H1 (cell line): Measurements from ENCODE around the gene KCNK2. TPM values are rescaled to one million over a fixed set of nuclear protein-coding genes. Genes with fewer than 3 reads are reported as not detected.

Source experiments
- CTCF ChIA-PET: fragments of 300-600 bp; sonication (Branson Sonifier 250); formaldehyde crosslinking; loops from one replicate; lab custom pipeline; 2021; ENCODE audit not compliant: partially characterized antibody; lab: Charles Lee
- POLR2A ChIA-PET: fragments of 300-600 bp; sonication (Branson Sonifier 250); formaldehyde crosslinking; loops from one replicate; lab custom pipeline; 2021; ENCODE audit warnings: inconsistent platforms; ENCODE audit not compliant: partially characterized antibody; lab: Charles Lee
- DNase-seq, 2 experiments: peaks; one replicate each; pipeline versions ENCODE4 v3.0.0 to v3.0.0-alpha.2; 2010 to 2022; ENCODE audit warnings: low spot score in 2 of 2, low read depth in 1 of 2, mixed read lengths in 1 of 2
- FAIRE-seq: peaks from 2 replicates; lab custom pipeline; 2011; peaks lifted over from hg19 to GRCh38; lab: Jason Lieb, UNC
- H2AFZ ChIP-seq: 2 replicates; pipeline ENCODE4 v1.8.1; 2012; ENCODE audit warnings: low read length, inconsistent platforms
- H2AK5ac ChIP-seq: 2 replicates; pipeline ENCODE4 v1.6.1; 2013; ENCODE audit warnings: low read depth, low read length
- H2BK120ac ChIP-seq: replicated peaks from 2 replicates; pipeline ENCODE3; 2013; ENCODE audit warnings: low read depth, low read length, inconsistent platforms
- H2BK12ac ChIP-seq: 2 replicates; pipeline ENCODE4 v1.6.1; 2013; ENCODE audit warnings: low read depth, low read length
- H2BK15ac ChIP-seq: 2 replicates; pipeline ENCODE4 v1.6.1; 2013; ENCODE audit warnings: low read length
- H2BK20ac ChIP-seq: 2 replicates; pipeline ENCODE4 v1.6.1; 2013; ENCODE audit warnings: low read length
- H2BK5ac ChIP-seq: 2 replicates; pipeline ENCODE4 v1.6.1; 2013; ENCODE audit warnings: low read depth, low read length
- H3K14ac ChIP-seq: 2 replicates; pipeline ENCODE4 v1.6.1; 2013; ENCODE audit warnings: inconsistent platforms; ENCODE audit not compliant: insufficient read length
- H3K18ac ChIP-seq: 2 replicates; pipeline ENCODE4 v1.6.1; 2013; ENCODE audit warnings: low read length; ENCODE audit errors: extremely low read depth
- H3K23ac ChIP-seq: 2 replicates; pipeline ENCODE4 v1.6.1; 2013; ENCODE audit warnings: inconsistent platforms; ENCODE audit not compliant: insufficient read length
- H3K23me2 ChIP-seq: 2 replicates; pipeline ENCODE4 v1.6.1; 2013; ENCODE audit warnings: low read depth, low read length
- H3K27ac ChIP-seq: 2 replicates; pipeline ENCODE4 v1.6.1; 2011; ENCODE audit warnings: low read depth, low read length, inconsistent platforms
- H3K27me3 ChIP-seq, 4 experiments: replicated peaks in 1 of 4; 1 replicate in 1 of 4; 2 replicates in 3 of 4; pipeline versions ENCODE4 v1.6.1 to v1.8.1; 2011 to 2013; ENCODE audit warnings: low read length in 3 of 4, mild to moderate bottlenecking in 3 of 4, inconsistent platforms in 2 of 4, mixed read lengths in 2 of 4, moderate library complexity in 1 of 4; ENCODE audit not compliant: control insufficient read depth in 3 of 4, insufficient read depth in 3 of 4; ENCODE audit errors: extremely low read depth in 1 of 4
- H3K36me3 ChIP-seq, 4 experiments: 2 replicates each; pipeline versions ENCODE4 v1.6.1 to v1.8.1; 2011 to 2013; ENCODE audit warnings: mild to moderate bottlenecking in 4 of 4, low read length in 3 of 4, moderate library complexity in 2 of 4, control low read depth in 1 of 4, inconsistent platforms in 1 of 4; ENCODE audit not compliant: insufficient read depth in 4 of 4, control insufficient read depth in 2 of 4
- H3K4ac ChIP-seq: replicated peaks from 2 replicates; pipeline ENCODE3; 2013; ENCODE audit warnings: low read length, low read depth, mixed read lengths, inconsistent platforms; ENCODE audit not compliant: insufficient read length
- H3K4me1 ChIP-seq, 4 experiments: replicated peaks in 1 of 4; 1 replicate in 1 of 4; 2 replicates in 3 of 4; pipeline versions ENCODE4 v1.6.1 to v1.8.1; 2011 to 2013; ENCODE audit warnings: low read length in 3 of 4, inconsistent platforms in 2 of 4, mixed read lengths in 1 of 4; ENCODE audit not compliant: insufficient read depth in 4 of 4, control insufficient read depth in 3 of 4
- H3K4me2 ChIP-seq, 2 experiments: 2 replicates each; pipeline versions ENCODE4 v1.6.1 to v1.8.1; 2011 to 2013; ENCODE audit warnings: low read depth in 2 of 2, low read length in 2 of 2, control low read depth in 1 of 2, inconsistent platforms in 1 of 2, mild to moderate bottlenecking in 1 of 2; ENCODE audit not compliant: insufficient read depth in 1 of 2
- H3K4me3 ChIP-seq, 4 experiments: fragments of 200-600, 300-600 bp in 1 of 4; sonication (generic), shearing (Covaris generic), sonication (Bioruptor Twin) in 1 of 4; 2 replicates each; pipeline versions ENCODE4 v1.5.1 to v1.8.1; 2011 to 2016; ENCODE audit warnings: low read length in 4 of 4, low read depth in 3 of 4, control low read depth in 2 of 4, inconsistent platforms in 2 of 4, mild to moderate bottlenecking in 2 of 4, mixed read lengths in 1 of 4, moderate library complexity in 1 of 4; ENCODE audit not compliant: insufficient read depth in 2 of 4; ENCODE audit errors: extremely low read depth in 1 of 4
- H3K56ac ChIP-seq: replicated peaks from 2 replicates; pipeline ENCODE3; 2013; ENCODE audit warnings: low read depth, mild to moderate bottlenecking, mixed read lengths, low read length, inconsistent platforms; ENCODE audit not compliant: insufficient read length
- H3K79me1 ChIP-seq: 2 replicates; pipeline ENCODE4 v1.6.1; 2013; ENCODE audit warnings: low read depth, low read length, control low read depth
- H3K79me2 ChIP-seq, 2 experiments: 2 replicates each; pipeline versions ENCODE4 v1.6.1 to v1.8.1; 2012 to 2013; ENCODE audit warnings: low read length in 2 of 2, mild to moderate bottlenecking in 2 of 2, inconsistent platforms in 1 of 2; ENCODE audit not compliant: insufficient read depth in 2 of 2, control insufficient read depth in 1 of 2
- H3K9ac ChIP-seq, 4 experiments: replicated peaks in 1 of 4; 1 replicate in 1 of 4; 2 replicates in 3 of 4; pipeline versions ENCODE4 v1.6.1 to v1.8.1; 2011 to 2013; ENCODE audit warnings: low read depth in 3 of 4, low read length in 3 of 4, control low read depth in 2 of 4, mild to moderate bottlenecking in 2 of 4, moderate library complexity in 2 of 4, inconsistent platforms in 1 of 4; ENCODE audit errors: extremely low read depth in 1 of 4
- H3K9me3 ChIP-seq, 2 experiments: 2 replicates each; pipeline versions ENCODE4 v1.6.1 to v1.8.1; 2012 to 2013; ENCODE audit warnings: mild to moderate bottlenecking in 2 of 2, moderate library complexity in 2 of 2, control low read depth in 1 of 2, inconsistent platforms in 1 of 2, low read depth in 1 of 2, low read length in 1 of 2, mixed read lengths in 1 of 2; ENCODE audit not compliant: insufficient read depth in 2 of 2
- H4K20me1 ChIP-seq, 2 experiments: replicated peaks in 1 of 2; 2 replicates each; pipeline versions ENCODE3 to v1.8.1; 2011 to 2013; ENCODE audit warnings: inconsistent platforms in 2 of 2, low read length in 2 of 2, mild to moderate bottlenecking in 1 of 2; ENCODE audit not compliant: insufficient read depth in 2 of 2, control insufficient read depth in 1 of 2
- H4K5ac ChIP-seq: 2 replicates; pipeline ENCODE4 v1.6.1; 2013; ENCODE audit warnings: low read length, low read depth, mixed read lengths, inconsistent platforms; ENCODE audit not compliant: insufficient read length
- H4K8ac ChIP-seq: 2 replicates; pipeline ENCODE4 v1.8.0; 2013; ENCODE audit warnings: mild to moderate bottlenecking, moderate library complexity, low read length, inconsistent platforms; ENCODE audit not compliant: insufficient read depth; ENCODE audit errors: extremely low read depth
- H4K91ac ChIP-seq: replicated peaks from 2 replicates; pipeline ENCODE3; 2013; ENCODE audit warnings: low read length, mixed read lengths, inconsistent platforms; ENCODE audit not compliant: insufficient read length
- MAFK ChIP-seq: IDR thresholded peaks from 2 replicates; pipeline ENCODE4 v1.6.1; 2012; ENCODE audit warnings: low read depth, mild to moderate bottlenecking, improper control_type of control experiment, low read length
- NRF1 ChIP-seq: IDR thresholded peaks from 2 replicates; pipeline ENCODE4 v1.6.1; 2011; ENCODE audit warnings: mild to moderate bottlenecking, low read depth, low read length, improper control_type of control experiment
- RXRA ChIP-seq: IDR thresholded peaks from 2 replicates; pipeline ENCODE4 v1.6.1; 2011; ENCODE audit warnings: low read depth, mild to moderate bottlenecking, low read length, moderate library complexity; ENCODE audit not compliant: insufficient read depth
- SAP30 ChIP-seq: fragments of 300-600 bp; sonication (generic); IDR thresholded peaks from 2 replicates; pipeline ENCODE4 v1.7.1; 2012; ENCODE audit warnings: low read length, moderate library complexity, mild to moderate bottlenecking, inconsistent platforms; ENCODE audit not compliant: insufficient read depth, insufficient replicate concordance
- polyA plus RNA-seq, 7 experiments: library from polyadenylated mRNA; depleted of rRNA in 3 of 7; stranded (reverse) in 5 of 7; unstranded in 2 of 7; fragments of >200 nt in 5 of 7; fragments of 200-250 nt in 2 of 7; gene quantifications; 1 replicate in 5 of 7; 2 replicates in 1 of 7; 4 replicates in 1 of 7; pipeline versions ENCODE4 v1.2.1 to v1.2.3, GENCODE V29; 2011 to 2013; ENCODE audit warnings: missing spikeins in 2 of 7, mixed read lengths in 2 of 7
- total RNA-seq: library from RNA; stranded (reverse); fragmentation: NEBNext Ultra II Directional; extraction: Animal tissue kit (Norgen Biotek cat#: 25700); gene quantifications from 2 replicates; pipeline ENCODE4 v1.2.1, GENCODE V29; 2021

Gene KCNK2
- total and polyA plus RNA-seq, 2 of the 8 experiments (the other 6 are each of a cell fraction or from before 2014, with no cell fraction given): 0.59 to 1.2 TPM

GRCh38 chr1:215119056-215119455, 36.5 kb downstream of the KCNK2 start:
- H2BK120ac ChIP-seq: no peak overlapping the region
- no peak overlapping the region for H3K56ac ChIP-seq
- H4K91ac ChIP-seq: no peak overlapping the region
- no peak overlapping the region for H3K23ac ChIP-seq
- no peak overlapping the region for H4K8ac ChIP-seq
- CTCF ChIA-PET: no interaction called here
- no peaks in the 10 kb centered on the region for H3K4me1 ChIP-seq
- no peak overlapping the region for H3K27ac ChIP-seq
- H3K79me2 ChIP-seq: no peaks in the 10 kb centered on the region
- no peaks in the 10 kb centered on the region for H3K79me1 ChIP-seq
- H2BK12ac ChIP-seq: no peak overlapping the region
- no peak overlapping the region for H2AK5ac ChIP-seq
- no peak overlapping the region for H2BK15ac ChIP-seq
- H3K4ac ChIP-seq: no peak overlapping the region
- H3K14ac ChIP-seq: no peak overlapping the region
- H3K36me3 ChIP-seq: no peaks in the 10 kb centered on the region
- no peak overlapping the region for H3K4me2 ChIP-seq
- H4K5ac ChIP-seq: no peak overlapping the region
- no peak overlapping the region for H2AFZ ChIP-seq
- H3K9ac ChIP-seq: no peak overlapping the region
- POLR2A ChIA-PET: no interaction called here
- no peaks in the 10 kb centered on the region for H3K27me3 ChIP-seq
- H3K18ac ChIP-seq: no peak overlapping the region
- no peaks in the 10 kb centered on the region for H3K9me3 ChIP-seq
- no peaks in the 10 kb centered on the region for H4K20me1 ChIP-seq
- no peak overlapping the region for H3K4me3 ChIP-seq
- no peak for DNase-seq
- H2BK5ac ChIP-seq: no peak overlapping the region
- no peaks in the 10 kb centered on the region; the same call in 1 of the 2 replicates for H3K23me2 ChIP-seq
- FAIRE-seq: no peak
- no peak overlapping the region for H2BK20ac ChIP-seq
- TF ChIP-seq RXRA: no peak
- no peak for TF ChIP-seq SAP30
- TF ChIP-seq NRF1: no peak
- no peak for TF ChIP-seq MAFK
